ENCODE measurements around the gene FBXW5. TPM values are rescaled to one million over a fixed set of nuclear protein-coding genes. Genes with fewer than 3 reads are reported as not detected.
A peak's percentile ranks its signal among the peaks of the same experiment; 100 is the strongest.

The FBXW5 gene
- total and polyA plus RNA-seq, 9 of the 15 experiments (the other 6 are each of a cell fraction or from before 2014, with no cell fraction given) = 0.21 to 128 (median 37.0) TPM

GRCh38 chr9:136953771-136954269, 9.3 kb upstream of the FBXW5 start:
- no peak overlapping the region for H2AFZ ChIP-seq (ENCODE audit: low read depth, low read length)
- H3K27ac ChIP-seq (ENCODE audit: extremely low read depth, low read depth, low read length) = no peak overlapping the region
- no peak for ATAC-seq
- ChIA-PET CTCF (ENCODE audit: low intra/inter-chr PET ratio) (no interaction called here), POLR2A (interaction anchor here (0.6 kb wide), 1 partner anchor 33 kb away, joined by 4 read pairs; no protein-coding TSS in a partner anchor)
- no TSS peak for BruUV-seq (replicated peaks)
- no peaks in the 10 kb centered on the region for H3K79me2 ChIP-seq (ENCODE audit: control insufficient read depth, insufficient read depth, low read length)
- H3K4me1 ChIP-seq (replicated peaks in 1 of 2; ENCODE audit: control insufficient read depth in 2 of 2, insufficient read depth in 2 of 2, low read length in 2 of 2) = peaks cover 0 to 65% of the 10 kb centered on the region in 2 experiments; a peak in 4 of 5 replicates
- no peaks in the 10 kb centered on the region for H3K36me3 ChIP-seq (ENCODE audit: control insufficient read depth, insufficient read depth, low read length)
- H3K27me3 ChIP-seq (ENCODE audit: control insufficient read depth in 2 of 2, insufficient read depth in 2 of 2, low read length in 2 of 2) = peaks cover 2 to 7% of the 10 kb centered on the region in 2 experiments; a peak in 3 of 5 replicates
- H4K20me1 ChIP-seq (replicated peaks; ENCODE audit: control insufficient read depth, insufficient read depth, low read length) = 0 out of 2 replicates have a peak, but pooled peaks cover 4% of the 10 kb centered on the region
- WGBS (ENCODE audit: insufficient coverage, low coverage, missing lambda C conversion rate) = 13% methylated on average over 16 of the region's 19 CpGs
- H3K9me1 ChIP-seq (ENCODE audit: control insufficient read depth, insufficient read depth, low read length) = no peaks in the 10 kb centered on the region
- H3K4me2 ChIP-seq (ENCODE audit: insufficient read depth, low read length) = no peak overlapping the region
- H3K9ac ChIP-seq (ENCODE audit: insufficient read depth in 1 of 2, low read depth in 2 of 2, low read length in 2 of 2) = peak overlapping the region in 1 of 2 experiments; percentile 35; a peak in 1 of 4 replicates
- TF ChIP-seq ZNF347 (CRISPR knock-in tag; IDR thresholded peaks at IDR 0.05; ENCODE audit: low read depth) (no peak), ATF7 (IDR thresholded peaks at IDR 0.05) (no peak), HDGF (IDR thresholded peaks at IDR 0.05) (no peak), PPARD (CRISPR knock-in tag; IDR thresholded peaks at IDR 0.05) (no peak), XRCC5 (IDR thresholded peaks at IDR 0.05; ENCODE audit: low read depth, low read length) (no peak)
- no peak for FAIRE-seq
- in situ Hi-C loops (cut with MboI) (no loop called here), intact Hi-C loops (cut with micrococcal nuclease) (no loop called here)
- no peak overlapping the region for H3K4me3 ChIP-seq
- no peak for DNase-seq (ENCODE audit: extremely low read depth in 1 of 4, low spot score in 3 of 4)
- H3K9me3 ChIP-seq (replicated peaks; ENCODE audit: control insufficient read depth, insufficient read depth, low read depth, low read length) = no peaks in the 10 kb centered on the region

Data from K562 (cell line).